Activated T-helper 2 cell treated with anti-CD3 and anti-CD28 coated beads, Interferon-gamma antibody, Interleukin-2, Interleukin-4, amounts not matched to agents 10 μg/mL and 5 μg/mL and 100 μg/mL, durations not matched to agents 14 hours and 24 hours and 36 hours (primary cell): ENCODE results near the gene TOLLIP. TPM values are rescaled to one million over a fixed set of nuclear protein-coding genes. Genes with fewer than 3 reads are reported as not detected.

Experiments used
- DNase-seq: peaks from one replicate; pipeline ENCODE4 v3.0.0; 2021; ENCODE audit warnings: low spot score
- H3K27ac Mint-ChIP-seq: one replicate; pipeline ENCODE4 v1.8.0; 2021; ENCODE audit warnings: mixed read lengths
- H3K27me3 Mint-ChIP-seq: one replicate; pipeline ENCODE4 v1.8.0; 2021; ENCODE audit warnings: low read depth, mixed read lengths
- H3K36me3 Mint-ChIP-seq: one replicate; pipeline ENCODE4 v1.8.0; 2021; ENCODE audit warnings: low read depth, mixed read lengths
- H3K4me1 Mint-ChIP-seq: one replicate; pipeline ENCODE4 v1.8.0; 2021; ENCODE audit warnings: low read depth, mixed read lengths
- H3K4me3 Mint-ChIP-seq: one replicate; pipeline ENCODE4 v1.8.0; 2021; ENCODE audit warnings: low read depth, mild to moderate bottlenecking, moderate library complexity, mixed read lengths
- H3K9me3 Mint-ChIP-seq: one replicate; pipeline ENCODE4 v1.8.0; 2021; ENCODE audit warnings: mixed read lengths
- intact Hi-C: fragments of 100-400 bp; cut with micrococcal nuclease; formaldehyde crosslinking; loops from one replicate; pipeline ENCODE4 v1.15.1; 2023
- total RNA-seq: library from RNA; stranded (reverse); gene quantifications from 2 replicates; pipeline ENCODE4 v1.2.3, GENCODE V29; 2022

Gene TOLLIP
- total RNA-seq, 1 donor from 2014 or later = 35.0 TPM

DNA sequence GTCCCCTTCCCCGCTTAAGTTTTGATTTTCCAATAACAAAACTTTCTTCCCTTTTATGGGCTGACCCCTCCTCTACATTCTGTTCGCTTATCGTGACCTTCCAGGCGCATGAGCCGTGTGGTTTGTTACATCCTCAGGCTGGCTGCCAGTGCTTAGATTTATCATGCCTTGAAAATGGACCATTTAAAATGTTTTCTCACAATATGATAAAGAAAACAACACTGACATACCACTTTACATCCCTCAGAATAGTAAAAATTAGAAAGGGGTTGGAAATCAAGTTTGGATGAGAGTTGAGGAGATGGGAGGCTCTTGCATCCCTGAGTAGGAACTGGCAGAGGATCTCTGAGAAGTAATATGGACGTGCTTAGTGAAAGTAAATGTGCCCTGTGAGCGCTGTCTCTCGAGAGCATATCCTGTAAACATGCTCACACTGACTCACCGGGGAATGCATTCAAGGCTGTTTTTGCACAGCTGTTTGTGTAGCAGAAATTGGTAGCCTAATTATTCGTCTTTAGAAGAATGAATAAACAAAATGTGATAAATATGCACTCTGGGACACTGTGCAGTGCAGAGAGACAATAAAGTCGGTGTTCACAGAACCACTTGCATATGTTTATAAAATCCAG lies 17.1 kb upstream of the TOLLIP start:
- Mint-ChIP-seq H3K4me1 (peaks cover 4% of the 10 kb centered on the region), H3K9me3 (peaks cover 27% of the 10 kb centered on the region), H3K27ac (no peak overlapping the region), H3K27me3 (peaks cover 18% of the 10 kb centered on the region), H3K4me3 (no peak overlapping the region), H3K36me3 (no peaks in the 10 kb centered on the region)
- no peak for DNase-seq
- intact Hi-C loops = no loop called here

DNA sequence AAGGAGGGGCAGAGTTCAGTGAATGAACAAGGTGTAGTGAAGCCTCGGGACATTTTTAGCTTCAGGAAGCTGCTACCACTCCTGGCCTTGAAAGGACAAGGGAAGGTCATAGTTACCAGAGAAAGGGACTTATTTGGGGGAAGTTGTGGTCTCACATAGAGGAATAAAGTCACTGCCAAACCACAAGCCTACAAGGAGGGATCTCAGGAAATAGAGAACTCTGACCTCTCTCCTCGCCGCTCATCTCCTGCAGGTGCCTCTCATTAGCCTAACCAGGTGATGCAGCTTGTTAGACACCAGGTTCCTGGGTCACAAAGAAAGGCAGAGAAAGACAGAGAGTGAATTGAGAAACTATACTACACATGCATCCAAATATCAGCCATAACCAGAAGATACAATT lies 14.3 kb upstream of the TOLLIP start:
- peaks cover 4% of the 10 kb centered on the region for H3K4me1 Mint-ChIP-seq
- intact Hi-C loops = no loop called here
- DNase-seq = no peak
- peaks cover 21% of the 10 kb centered on the region for H3K27me3 Mint-ChIP-seq
- H3K36me3 Mint-ChIP-seq = no peaks in the 10 kb centered on the region
- no peak overlapping the region for H3K4me3 Mint-ChIP-seq
- H3K27ac Mint-ChIP-seq = no peak overlapping the region
- peaks cover 25% of the 10 kb centered on the region for H3K9me3 Mint-ChIP-seq

DNA sequence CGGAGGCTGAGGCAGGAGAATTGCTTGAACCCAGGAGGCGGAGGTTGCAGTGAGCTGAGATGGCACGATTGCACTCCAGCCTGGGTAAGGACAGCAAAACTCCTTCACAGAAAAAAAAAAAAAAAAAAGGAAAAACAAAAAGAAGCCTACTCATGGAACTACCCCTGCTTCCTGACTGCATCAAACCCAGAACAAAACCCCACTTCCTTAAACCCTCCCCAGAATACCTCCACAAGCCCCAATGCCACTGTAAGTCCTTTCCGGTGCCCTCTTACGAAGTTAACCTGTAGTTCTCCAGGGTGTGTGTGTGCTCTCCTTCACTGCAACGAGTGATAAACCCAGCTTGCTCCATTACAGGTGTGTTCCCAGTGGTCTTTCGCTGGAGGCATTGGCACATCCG lies 8.6 kb upstream of the TOLLIP start:
- H3K27me3 Mint-ChIP-seq = peaks cover 16% of the 10 kb centered on the region
- H3K27ac Mint-ChIP-seq = no peak overlapping the region
- no peak for DNase-seq
- H3K36me3 Mint-ChIP-seq = no peaks in the 10 kb centered on the region
- peaks cover 4% of the 10 kb centered on the region for H3K9me3 Mint-ChIP-seq
- peaks cover 6% of the 10 kb centered on the region for H3K4me1 Mint-ChIP-seq
- no peak overlapping the region for H3K4me3 Mint-ChIP-seq
- intact Hi-C loops = no loop called here

DNA sequence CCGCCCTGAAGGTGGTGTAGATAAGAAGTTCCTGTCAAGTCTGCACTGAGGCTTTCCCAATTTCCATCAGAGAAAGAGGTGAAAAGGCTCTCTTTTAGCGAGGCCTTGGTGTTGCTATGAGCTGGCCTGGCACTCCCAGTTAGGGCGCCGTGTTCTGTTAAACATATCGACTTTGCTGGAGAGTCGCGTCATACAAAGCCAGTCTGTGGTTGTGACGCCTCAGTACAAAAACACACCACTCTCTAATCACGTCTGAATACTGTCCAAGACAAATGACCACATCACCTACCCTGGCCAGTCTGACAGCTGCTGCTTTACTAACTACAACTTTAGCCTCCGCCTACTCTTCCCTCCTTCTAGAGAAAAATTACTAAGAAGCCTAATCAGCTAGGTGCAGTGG lies 8.0 kb upstream of the TOLLIP start:
- Mint-ChIP-seq H3K4me1 (peaks cover 6% of the 10 kb centered on the region), H3K36me3 (peaks cover 2% of the 10 kb centered on the region), H3K27ac (no peak overlapping the region), H3K27me3 (peaks cover 17% of the 10 kb centered on the region), H3K9me3 (peaks cover 6% of the 10 kb centered on the region), H3K4me3 (no peak overlapping the region)
- no peak for DNase-seq
- intact Hi-C loops = no loop called here

DNA sequence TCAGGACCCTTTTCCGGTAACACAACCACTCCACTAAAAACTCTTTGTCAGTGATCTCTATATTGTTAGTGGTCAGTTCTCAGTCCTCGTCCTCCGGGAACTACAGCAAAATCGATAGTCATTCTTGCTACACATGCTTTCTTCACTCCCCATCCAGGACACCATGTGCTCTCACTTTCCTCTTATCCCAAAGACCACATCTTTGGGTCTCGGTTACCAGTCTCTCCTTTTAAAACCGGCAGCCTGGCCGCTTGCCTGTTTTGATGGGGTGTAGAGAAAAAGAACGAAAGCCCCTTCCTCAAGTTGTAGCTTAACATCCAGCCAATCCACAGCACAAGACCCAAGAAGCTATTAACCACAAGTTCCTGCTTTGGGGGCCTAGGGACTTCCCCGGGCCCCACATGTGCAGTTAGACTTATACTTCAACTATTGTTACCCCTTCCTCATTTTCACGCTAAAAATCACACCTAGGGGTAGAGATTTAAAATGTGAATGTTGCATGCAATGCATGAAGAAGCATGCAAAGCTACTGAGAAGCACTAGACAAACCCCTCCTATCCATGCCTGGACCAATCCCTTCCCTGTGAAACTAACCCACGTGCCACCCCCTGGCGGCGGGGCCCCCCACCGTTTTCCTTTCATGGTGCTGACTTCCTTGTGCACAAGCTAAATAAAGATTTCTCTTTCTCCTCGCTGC lies 1.5 kb upstream of the TOLLIP start:
- no peak for DNase-seq
- peaks cover 23% of the 10 kb centered on the region for H3K36me3 Mint-ChIP-seq
- H3K27ac Mint-ChIP-seq = peak overlapping the region; percentile 77
- peaks cover 25% of the 10 kb centered on the region for H3K4me1 Mint-ChIP-seq
- H3K27me3 Mint-ChIP-seq = peaks cover 22% of the 10 kb centered on the region
- peaks cover 19% of the 10 kb centered on the region for H3K9me3 Mint-ChIP-seq
- intact Hi-C loops = loop anchor here (2.0 kb wide), 1 partner anchor 20 kb away; no protein-coding TSS in a partner anchor
- H3K4me3 Mint-ChIP-seq = peak overlapping the region; percentile 78

DNA sequence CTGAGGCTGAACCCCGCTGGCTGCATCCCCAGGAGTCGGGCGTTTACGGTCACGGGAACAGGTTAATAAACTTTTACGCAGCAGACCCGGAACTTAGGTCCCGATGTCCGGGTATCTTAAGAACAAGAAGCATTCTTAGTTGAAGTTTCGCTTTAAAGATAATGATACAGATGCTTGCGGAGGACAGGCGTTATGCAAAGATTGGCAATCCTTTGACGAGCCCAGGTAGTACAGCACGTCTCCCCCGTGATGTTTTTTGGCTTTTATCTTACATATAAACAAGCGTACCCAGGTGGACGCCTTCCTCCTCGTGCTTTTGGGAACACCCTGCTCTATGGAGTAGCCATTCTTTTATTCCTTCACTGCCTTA lies 871 bp upstream of the TOLLIP start:
- intact Hi-C loops = loop anchor here (2.0 kb wide), 1 partner anchor 20 kb away; no protein-coding TSS in a partner anchor
- Mint-ChIP-seq H3K27me3 (peaks cover 21% of the 10 kb centered on the region), H3K27ac (peak overlapping the region; percentile 77), H3K4me1 (peaks cover 25% of the 10 kb centered on the region), H3K4me3 (peak overlapping the region; percentile 78), H3K36me3 (peaks cover 23% of the 10 kb centered on the region), H3K9me3 (peaks cover 19% of the 10 kb centered on the region)
- DNase-seq = no peak

DNA sequence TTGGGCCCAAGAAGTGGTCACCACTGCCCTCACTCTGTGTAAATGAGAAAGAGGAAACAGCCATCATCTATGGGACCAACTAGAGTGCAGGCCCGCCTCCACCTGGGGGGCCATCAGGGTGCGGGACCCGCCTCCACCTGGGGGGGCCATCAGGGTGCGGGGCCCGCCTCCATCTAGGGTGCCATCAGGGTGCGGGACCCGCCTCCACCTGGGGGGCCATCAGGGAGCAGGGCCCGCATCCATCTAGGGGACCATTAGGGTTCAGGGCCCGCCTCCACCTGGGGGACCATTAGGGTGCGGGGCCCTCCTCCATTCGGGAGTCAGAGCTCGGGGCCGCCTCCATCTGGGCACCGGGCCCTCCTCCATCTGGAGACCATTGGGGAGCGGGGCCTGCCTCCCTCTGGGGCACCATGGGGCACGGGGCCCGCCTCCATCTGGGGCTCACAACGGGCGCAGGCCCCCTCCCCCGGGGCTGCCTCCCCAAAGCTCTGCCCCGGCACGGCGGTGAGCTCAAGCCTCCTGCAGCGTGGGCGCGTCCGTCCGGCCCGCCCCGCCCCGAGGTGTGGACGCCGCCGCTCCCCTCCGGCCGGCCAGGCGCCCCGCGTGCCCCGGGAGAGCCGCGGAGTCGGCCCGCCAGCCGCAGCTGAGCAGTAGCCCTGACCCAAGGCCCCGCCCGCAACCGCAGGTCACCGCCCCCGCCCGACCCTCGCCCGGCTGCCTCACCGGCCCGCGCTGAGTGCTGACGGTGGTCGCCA lies 512 bp downstream of the TOLLIP start:
- no peak for DNase-seq
- Mint-ChIP-seq H3K4me3 (peak overlapping the region; percentile 65), H3K4me1 (peaks cover 25% of the 10 kb centered on the region), H3K9me3 (peaks cover 19% of the 10 kb centered on the region), H3K36me3 (peaks cover 23% of the 10 kb centered on the region), H3K27ac (peak overlapping the region; percentile 48), H3K27me3 (peaks cover 14% of the 10 kb centered on the region)
- intact Hi-C loops = loop anchor here (5.0 kb wide), 1 partner anchor 78 kb away; the partner anchor contains the start of gene BRSK2

DNA sequence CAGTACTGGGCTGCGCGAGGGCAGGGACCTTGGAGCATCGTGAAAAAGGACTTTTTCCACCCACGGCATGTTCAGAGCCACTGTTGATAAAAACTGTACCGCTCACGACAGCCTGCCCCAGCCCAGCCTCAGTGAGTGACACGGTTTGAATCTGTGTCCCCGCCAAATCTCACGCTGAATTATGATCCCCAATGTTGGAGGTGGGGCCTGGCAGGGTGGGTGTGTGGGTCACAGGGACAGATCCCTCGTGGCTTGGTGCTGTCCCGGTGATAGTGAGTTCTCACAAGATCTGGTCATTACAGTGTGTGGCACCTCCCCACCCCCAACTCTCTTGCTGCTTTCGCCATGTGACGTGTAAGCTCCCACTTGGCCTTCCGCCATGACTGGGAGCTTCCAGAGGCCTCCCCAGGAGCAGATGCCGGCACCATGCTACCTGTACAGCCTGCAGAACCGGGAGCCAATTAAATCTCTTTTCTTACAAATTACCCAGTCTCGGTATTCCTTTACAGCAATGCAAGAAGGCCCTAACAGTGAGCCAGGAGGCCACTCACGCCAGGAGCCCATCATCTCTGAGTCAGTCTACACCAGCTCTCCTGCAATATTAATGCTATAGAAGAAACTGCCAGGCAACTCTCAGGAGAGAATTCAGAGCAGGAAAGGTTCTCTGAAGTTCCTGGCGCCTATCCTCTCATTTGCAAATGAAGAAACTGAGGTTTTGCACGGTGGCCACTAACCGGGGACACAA lies 1.3 kb downstream of the TOLLIP start:
- Mint-ChIP-seq H3K36me3 (peaks cover 23% of the 10 kb centered on the region), H3K27ac (peak overlapping the region; percentile 48), H3K9me3 (peaks cover 17% of the 10 kb centered on the region), H3K4me3 (peak overlapping the region; percentile 65), H3K27me3 (peaks cover 12% of the 10 kb centered on the region), H3K4me1 (peaks cover 23% of the 10 kb centered on the region)
- intact Hi-C loops = loop anchor here (5.0 kb wide), 1 partner anchor 79 kb away; the partner anchor contains the start of gene BRSK2
- no peak for DNase-seq

DNA sequence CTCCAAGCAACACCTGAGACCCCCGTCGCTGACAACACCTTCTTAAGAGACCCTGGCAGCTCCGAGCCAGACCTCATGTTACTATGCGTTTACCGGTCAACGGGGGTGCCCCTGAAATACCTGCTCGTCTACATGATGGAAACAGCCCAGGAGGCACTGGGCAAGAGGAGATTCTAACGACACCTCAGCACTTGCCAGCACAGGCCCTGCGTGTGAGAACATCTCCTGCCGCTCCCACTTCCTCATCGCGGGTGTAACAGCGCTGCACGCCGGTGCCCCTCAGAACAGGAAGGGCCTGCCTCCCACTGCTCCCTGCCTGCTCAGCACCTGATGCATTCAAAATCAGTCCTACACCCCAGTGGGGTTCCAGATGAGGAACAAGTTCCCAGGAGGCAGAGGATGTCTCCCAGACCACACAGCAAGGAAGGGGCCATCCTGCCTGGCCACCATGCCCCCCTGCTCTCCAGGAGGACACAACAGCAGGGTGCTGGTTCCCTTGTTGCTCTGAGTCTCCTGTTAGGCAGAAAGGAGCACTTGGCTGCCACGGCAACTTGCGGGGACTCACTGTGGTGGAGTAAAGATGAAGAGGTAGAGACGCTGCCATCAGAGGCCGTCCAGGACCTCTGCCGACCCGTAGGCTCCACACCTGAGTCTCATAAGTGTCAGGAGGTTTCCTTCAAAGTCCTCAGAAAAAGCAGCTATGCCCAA lies 2.1 kb downstream of the TOLLIP start:
- H3K36me3 Mint-ChIP-seq = peaks cover 20% of the 10 kb centered on the region
- peaks cover 23% of the 10 kb centered on the region for H3K4me1 Mint-ChIP-seq
- H3K9me3 Mint-ChIP-seq = peaks cover 13% of the 10 kb centered on the region
- H3K27ac Mint-ChIP-seq = no peak overlapping the region
- DNase-seq = no peak
- peak overlapping the region; percentile 26 for H3K4me3 Mint-ChIP-seq
- intact Hi-C loops = loop anchor here (5.0 kb wide), 1 partner anchor 80 kb away; the partner anchor contains the start of gene BRSK2
- peaks cover 8% of the 10 kb centered on the region for H3K27me3 Mint-ChIP-seq

DNA sequence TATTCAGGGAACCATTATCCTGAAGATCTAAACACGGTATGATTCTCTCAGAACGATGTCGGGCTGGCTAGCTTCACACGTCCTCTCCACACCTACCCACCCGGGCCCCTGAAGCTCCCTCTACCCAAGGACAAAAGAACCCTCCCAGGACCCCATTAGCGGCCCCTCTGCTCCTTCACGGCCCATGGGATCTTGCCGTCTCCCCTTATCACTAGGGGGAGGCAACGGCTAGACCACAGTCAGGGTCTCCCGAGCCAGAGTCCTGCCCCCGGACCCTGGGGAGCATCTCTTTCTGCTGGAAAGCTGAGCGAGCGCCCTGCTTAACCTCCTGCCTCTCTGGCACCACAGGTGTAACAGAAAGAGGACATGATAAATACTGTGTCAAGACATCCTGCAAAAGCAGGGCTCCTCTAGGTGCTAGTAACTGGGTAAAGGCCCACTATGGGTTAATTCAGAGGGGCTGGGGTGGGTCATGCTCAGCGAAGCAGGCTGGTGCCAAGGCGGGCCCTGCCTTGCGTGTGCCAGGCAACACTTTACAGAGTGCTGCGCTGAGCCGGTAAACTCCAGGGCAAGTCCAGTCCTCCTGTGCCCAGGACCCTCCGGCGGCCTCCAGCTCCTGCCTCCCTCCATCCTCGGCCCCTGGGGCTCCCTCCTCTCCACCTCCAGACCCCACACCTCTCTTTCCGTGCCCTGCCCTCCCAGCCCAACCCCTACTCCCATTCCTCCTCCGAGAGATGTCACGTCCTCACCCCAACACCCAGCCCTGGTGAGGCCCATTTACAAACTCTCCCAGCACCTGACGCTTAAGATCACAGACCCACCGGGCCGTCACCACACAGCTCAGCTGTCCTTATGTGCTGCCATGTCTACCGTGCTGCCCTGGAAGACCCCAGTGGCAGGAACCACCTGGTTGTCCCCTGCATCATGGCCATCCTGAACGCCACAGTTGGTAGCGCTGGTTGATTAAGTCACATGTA lies 3.0 kb downstream of the TOLLIP start:
- peaks cover 21% of the 10 kb centered on the region for H3K4me1 Mint-ChIP-seq
- no peak overlapping the region for H3K4me3 Mint-ChIP-seq
- intact Hi-C loops = loop anchor here (5.0 kb wide), 1 partner anchor 81 kb away; the partner anchor contains the start of gene BRSK2
- DNase-seq = no peak
- peaks cover 2% of the 10 kb centered on the region for H3K27me3 Mint-ChIP-seq
- H3K27ac Mint-ChIP-seq = no peak overlapping the region
- peaks cover 4% of the 10 kb centered on the region for H3K9me3 Mint-ChIP-seq
- H3K36me3 Mint-ChIP-seq = peaks cover 12% of the 10 kb centered on the region

DNA sequence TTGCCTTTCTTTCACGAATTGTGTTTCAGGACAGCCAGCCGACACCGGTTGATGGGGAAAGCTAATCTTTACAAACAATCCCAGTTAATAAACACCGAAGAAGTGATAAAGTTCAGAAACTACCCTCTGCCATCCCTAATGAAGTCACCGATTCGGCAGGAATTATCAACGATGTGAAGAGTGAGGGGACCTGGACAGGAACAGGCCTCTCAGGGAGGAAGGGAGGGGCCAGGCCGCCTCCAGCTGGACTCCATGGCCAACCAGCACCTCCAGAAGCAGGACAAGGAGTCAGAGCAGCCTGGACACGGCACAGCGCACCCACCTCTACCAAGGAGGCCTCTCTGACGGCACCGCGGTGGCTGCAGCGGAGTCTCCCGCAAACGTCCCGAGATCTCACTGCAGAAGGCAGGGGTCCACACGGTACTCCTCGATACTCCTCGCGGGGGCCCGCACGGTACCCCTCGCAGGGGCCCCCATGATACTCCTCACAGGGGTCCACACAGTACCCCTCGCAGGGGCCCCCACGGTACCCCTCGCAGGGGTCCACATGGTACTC lies 3.9 kb downstream of the TOLLIP start:
- Mint-ChIP-seq H3K4me3 (no peak overlapping the region), H3K27ac (no peak overlapping the region), H3K4me1 (peaks cover 12% of the 10 kb centered on the region), H3K27me3 (no peaks in the 10 kb centered on the region), H3K36me3 (peaks cover 5% of the 10 kb centered on the region), H3K9me3 (no peaks in the 10 kb centered on the region)
- no peak for DNase-seq
- intact Hi-C loops = loop anchor here (5.0 kb wide), 1 partner anchor 82 kb away; the partner anchor contains the start of gene BRSK2
